ENCODE data around the gene UBE3B.

UBE3B gene

DNA sequence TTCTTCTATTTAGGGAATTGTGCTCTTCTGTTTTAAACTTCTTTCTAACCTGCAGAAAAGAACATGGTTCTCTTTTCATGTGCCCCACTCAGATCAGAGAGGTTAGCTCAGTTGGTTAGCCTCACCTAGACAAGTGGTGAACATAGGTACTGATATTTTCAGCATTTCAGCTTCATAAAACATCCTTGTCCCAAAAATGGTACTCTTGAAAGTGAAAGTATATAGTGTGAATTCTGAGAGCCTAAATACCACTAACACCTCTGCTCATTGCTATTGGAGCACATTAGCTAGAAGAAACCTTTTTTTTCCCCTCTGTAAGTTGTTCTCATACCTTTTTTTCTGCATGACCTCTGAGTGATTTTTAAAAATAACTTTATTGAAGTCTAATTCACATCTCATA lies 17.6 kb downstream of the UBE3B start:
- no peaks in the 10 kb centered on the region for H3K4me1 ChIP-seq (ENCODE audit: control insufficient read depth, low read length)
- no peaks in the 10 kb centered on the region for H4K20me1 ChIP-seq (ENCODE audit: control insufficient read depth, insufficient read depth, low read depth, low read length)
- H3F3A ChIP-seq (ENCODE audit: control insufficient read depth, insufficient read depth) = no peaks in the 10 kb centered on the region
- TF ChIP-seq, protein P1, sequence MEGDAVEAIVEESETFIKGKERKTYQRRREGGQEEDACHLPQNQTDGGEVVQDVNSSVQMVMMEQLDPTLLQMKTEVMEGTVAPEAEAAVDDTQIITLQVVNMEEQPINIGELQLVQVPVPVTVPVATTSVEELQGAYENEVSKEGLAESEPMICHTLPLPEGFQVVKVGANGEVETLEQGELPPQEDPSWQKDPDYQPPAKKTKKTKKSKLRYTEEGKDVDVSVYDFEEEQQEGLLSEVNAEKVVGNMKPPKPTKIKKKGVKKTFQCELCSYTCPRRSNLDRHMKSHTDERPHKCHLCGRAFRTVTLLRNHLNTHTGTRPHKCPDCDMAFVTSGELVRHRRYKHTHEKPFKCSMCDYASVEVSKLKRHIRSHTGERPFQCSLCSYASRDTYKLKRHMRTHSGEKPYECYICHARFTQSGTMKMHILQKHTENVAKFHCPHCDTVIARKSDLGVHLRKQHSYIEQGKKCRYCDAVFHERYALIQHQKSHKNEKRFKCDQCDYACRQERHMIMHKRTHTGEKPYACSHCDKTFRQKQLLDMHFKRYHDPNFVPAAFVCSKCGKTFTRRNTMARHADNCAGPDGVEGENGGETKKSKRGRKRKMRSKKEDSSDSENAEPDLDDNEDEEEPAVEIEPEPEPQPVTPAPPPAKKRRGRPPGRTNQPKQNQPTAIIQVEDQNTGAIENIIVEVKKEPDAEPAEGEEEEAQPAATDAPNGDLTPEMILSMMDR (IDR thresholded peaks at IDR 0.05; ENCODE audit: low read depth, low read length, poor library complexity, severe bottlenecking) = no peak
- TF ChIP-seq EZH2phosphoT487 (IDR thresholded peaks at IDR 0.05; ENCODE audit: borderline replicate concordance, low read length) = no peak
- no peak overlapping the region for H3K27ac ChIP-seq (ENCODE audit: low read depth, low read length)
- H3K9me3 ChIP-seq (ENCODE audit: control insufficient read depth, insufficient read depth, low read length) = no peaks in the 10 kb centered on the region
- H3K79me2 ChIP-seq (ENCODE audit: control insufficient read depth, low read length) = no peaks in the 10 kb centered on the region
- H3K9me2 ChIP-seq (replicated peaks; ENCODE audit: control insufficient read depth, low read length) = no peaks in the 10 kb centered on the region
- H3K27me3 ChIP-seq (ENCODE audit: control insufficient read depth, low read length) = no peaks in the 10 kb centered on the region
- peaks cover 25% of the 10 kb centered on the region for H3K36me3 ChIP-seq (ENCODE audit: control insufficient read depth, low read length)
- H3K4me3 ChIP-seq (ENCODE audit: low read length) = no peak overlapping the region
- no peak overlapping the region for H3K4me2 ChIP-seq (ENCODE audit: low read length)

DNA sequence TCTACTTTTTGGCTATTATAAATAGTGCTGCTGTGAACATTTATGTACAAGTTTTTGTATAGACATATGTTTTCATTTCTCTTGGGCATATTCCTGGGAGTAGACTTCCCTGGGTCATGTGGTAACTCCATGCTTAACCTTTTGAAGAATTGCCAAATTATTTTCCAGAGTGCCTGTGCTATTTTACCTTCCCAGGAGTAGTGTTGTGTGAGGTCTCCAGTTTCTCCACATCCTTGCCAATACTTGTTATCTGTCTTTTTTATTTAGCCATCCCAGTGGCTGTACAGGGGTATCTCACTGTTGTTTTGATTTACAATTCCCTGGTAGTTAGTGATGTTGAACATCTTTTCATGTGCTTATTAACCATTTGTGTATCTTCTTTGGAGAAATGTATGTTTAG lies 18.9 kb downstream of the UBE3B start:
- no peak overlapping the region for H3K4me2 ChIP-seq (ENCODE audit: low read length)
- H3K79me2 ChIP-seq (ENCODE audit: control insufficient read depth, low read length) = no peaks in the 10 kb centered on the region
- H3K9me2 ChIP-seq (replicated peaks; ENCODE audit: control insufficient read depth, low read length) = no peaks in the 10 kb centered on the region
- H3K9me3 ChIP-seq (ENCODE audit: control insufficient read depth, insufficient read depth, low read length) = no peaks in the 10 kb centered on the region
- H3F3A ChIP-seq (ENCODE audit: control insufficient read depth, insufficient read depth) = no peaks in the 10 kb centered on the region
- H3K4me1 ChIP-seq (ENCODE audit: control insufficient read depth, low read length) = no peaks in the 10 kb centered on the region
- no peaks in the 10 kb centered on the region for H3K27me3 ChIP-seq (ENCODE audit: control insufficient read depth, low read length)
- TF ChIP-seq, protein P1 (IDR thresholded peaks at IDR 0.05; ENCODE audit: low read depth, low read length, poor library complexity, severe bottlenecking) = no peak
- TF ChIP-seq EZH2phosphoT487 (IDR thresholded peaks at IDR 0.05; ENCODE audit: borderline replicate concordance, low read length) = no peak
- H3K36me3 ChIP-seq (ENCODE audit: control insufficient read depth, low read length) = peaks cover 22% of the 10 kb centered on the region
- no peaks in the 10 kb centered on the region for H4K20me1 ChIP-seq (ENCODE audit: control insufficient read depth, insufficient read depth, low read depth, low read length)
- no peak overlapping the region for H3K27ac ChIP-seq (ENCODE audit: low read depth, low read length)
- H3K4me3 ChIP-seq (ENCODE audit: low read length) = no peak overlapping the region

DNA sequence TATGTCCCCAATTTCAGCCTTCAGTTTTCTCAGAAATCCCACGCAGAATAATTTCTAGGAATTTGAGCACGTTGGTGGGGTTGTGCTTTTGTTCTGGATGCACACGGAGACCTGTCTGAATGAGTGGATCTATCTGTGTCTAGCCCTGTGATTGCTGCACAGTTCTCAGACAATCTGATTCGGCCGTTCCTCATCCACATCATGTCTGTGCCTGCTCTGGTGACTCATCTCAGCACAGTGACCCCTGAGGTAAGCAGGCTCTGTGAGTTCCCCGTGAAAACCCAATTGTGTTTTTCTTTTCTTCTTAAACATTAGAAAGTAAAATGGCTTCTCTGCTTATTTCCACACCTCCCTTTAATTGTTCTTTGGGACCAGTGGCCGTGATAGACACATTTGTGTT lies 20.2 kb downstream of the UBE3B start:
- Histone ChIP-seq H3K79me2 (ENCODE audit: control insufficient read depth, low read length) (no peaks in the 10 kb centered on the region), H3F3A (ENCODE audit: control insufficient read depth, insufficient read depth) (no peaks in the 10 kb centered on the region)
- TF ChIP-seq EZH2phosphoT487 (IDR thresholded peaks at IDR 0.05; ENCODE audit: borderline replicate concordance, low read length) = no peak
- TF ChIP-seq, protein P1 (IDR thresholded peaks at IDR 0.05; ENCODE audit: low read depth, low read length, poor library complexity, severe bottlenecking) = no peak

More for the DNA sequence above, 20.2 kb downstream of the UBE3B start:
- H3K4me3 ChIP-seq (ENCODE audit: low read length) = no peak overlapping the region
- no peaks in the 10 kb centered on the region for H3K27me3 ChIP-seq (ENCODE audit: control insufficient read depth, low read length)
- H3K4me2 ChIP-seq (ENCODE audit: low read length) = no peak overlapping the region
- H3K36me3 ChIP-seq (ENCODE audit: control insufficient read depth, low read length) = peaks cover 21% of the 10 kb centered on the region
- no peaks in the 10 kb centered on the region for H3K4me1 ChIP-seq (ENCODE audit: control insufficient read depth, low read length)
- H3K9me3 ChIP-seq (ENCODE audit: control insufficient read depth, insufficient read depth, low read length) = no peaks in the 10 kb centered on the region
- H3K9me2 ChIP-seq (replicated peaks; ENCODE audit: control insufficient read depth, low read length) = no peaks in the 10 kb centered on the region
- no peak overlapping the region for H3K27ac ChIP-seq (ENCODE audit: low read depth, low read length)
- H4K20me1 ChIP-seq (ENCODE audit: control insufficient read depth, insufficient read depth, low read depth, low read length) = no peaks in the 10 kb centered on the region

Measured in DOHH2 (cell line).